Measurements from ENCODE around the gene ZBTB12.

DNA sequence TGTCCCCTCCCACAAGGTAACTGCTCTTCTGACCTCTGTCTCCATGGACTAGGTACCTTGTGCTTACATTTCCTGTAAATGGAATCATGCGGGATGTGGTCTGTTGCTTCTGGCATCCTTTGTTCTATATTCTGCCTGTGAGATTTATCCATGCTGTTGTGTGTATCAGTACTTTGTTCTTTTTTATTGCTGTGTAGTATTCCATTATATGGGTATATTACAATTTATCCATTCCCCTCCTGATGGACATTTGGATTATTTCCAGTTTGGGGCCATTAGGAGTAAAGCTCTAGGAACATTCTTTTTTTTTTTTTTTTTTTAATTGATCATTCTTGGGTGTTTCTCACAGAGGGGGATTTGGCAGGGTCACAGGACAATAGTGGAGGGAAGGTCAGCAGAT lies 29.1 kb upstream of the ZBTB12 start:
- no peak for TF ChIP-seq RFX5 (IDR thresholded peaks at IDR 0.05; ENCODE audit: low read depth, low read length)
- TF ChIP-seq, protein P1, sequence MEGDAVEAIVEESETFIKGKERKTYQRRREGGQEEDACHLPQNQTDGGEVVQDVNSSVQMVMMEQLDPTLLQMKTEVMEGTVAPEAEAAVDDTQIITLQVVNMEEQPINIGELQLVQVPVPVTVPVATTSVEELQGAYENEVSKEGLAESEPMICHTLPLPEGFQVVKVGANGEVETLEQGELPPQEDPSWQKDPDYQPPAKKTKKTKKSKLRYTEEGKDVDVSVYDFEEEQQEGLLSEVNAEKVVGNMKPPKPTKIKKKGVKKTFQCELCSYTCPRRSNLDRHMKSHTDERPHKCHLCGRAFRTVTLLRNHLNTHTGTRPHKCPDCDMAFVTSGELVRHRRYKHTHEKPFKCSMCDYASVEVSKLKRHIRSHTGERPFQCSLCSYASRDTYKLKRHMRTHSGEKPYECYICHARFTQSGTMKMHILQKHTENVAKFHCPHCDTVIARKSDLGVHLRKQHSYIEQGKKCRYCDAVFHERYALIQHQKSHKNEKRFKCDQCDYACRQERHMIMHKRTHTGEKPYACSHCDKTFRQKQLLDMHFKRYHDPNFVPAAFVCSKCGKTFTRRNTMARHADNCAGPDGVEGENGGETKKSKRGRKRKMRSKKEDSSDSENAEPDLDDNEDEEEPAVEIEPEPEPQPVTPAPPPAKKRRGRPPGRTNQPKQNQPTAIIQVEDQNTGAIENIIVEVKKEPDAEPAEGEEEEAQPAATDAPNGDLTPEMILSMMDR (CRISPR knock-in tag; IDR thresholded peaks at IDR 0.05), result no peak

Data from HepG2 (cell line).